OCI-LY1 (cell line): Measurements from ENCODE around the gene HACD2.

ENCODE experiments used
- H2AFZ ChIP-seq: fragments of 200-600 bp; sonication (generic), shearing (Covaris generic); 2 replicates; pipeline ENCODE4 v1.6.0; 2014; ENCODE audit warnings: antibody characterized with exemption, mild to moderate bottlenecking, low read length
- H3F3A ChIP-seq: fragments of 200-600 bp; sonication (generic), shearing (Covaris generic); 2 replicates; pipeline ENCODE4 v1.6.0; 2014; ENCODE audit warnings: mild to moderate bottlenecking, antibody characterized with exemption, low read length, moderate library complexity; ENCODE audit not compliant: insufficient read depth
- H3K27ac ChIP-seq: fragments of 200-600 bp; sonication (generic); 2 replicates; pipeline ENCODE4 v1.5.1; 2014; ENCODE audit warnings: low read length, mixed run types, mild to moderate bottlenecking, low read depth; ENCODE audit not compliant: poor library complexity, severe bottlenecking
- H3K27me3 ChIP-seq: fragments of 200-600 bp; sonication (generic); 2 replicates; pipeline ENCODE4 v1.6.0; 2014; ENCODE audit warnings: antibody characterized with exemption, mild to moderate bottlenecking, low read length, moderate library complexity; ENCODE audit not compliant: insufficient read depth
- H3K36me3 ChIP-seq: fragments of 200-600 bp; sonication (generic); 2 replicates; pipeline ENCODE4 v1.6.1; 2014; ENCODE audit warnings: mild to moderate bottlenecking, antibody characterized with exemption, low read length, moderate library complexity, mixed read lengths; ENCODE audit not compliant: insufficient read depth
- H3K4me1 ChIP-seq: fragments of 200-600 bp; sonication (generic); 2 replicates; pipeline ENCODE4 v1.5.1; 2014; ENCODE audit warnings: mild to moderate bottlenecking, low read length, moderate library complexity; ENCODE audit not compliant: insufficient read depth, severe bottlenecking
- H3K4me2 ChIP-seq: fragments of 200-600 bp; sonication (generic), shearing (Covaris generic); 2 replicates; pipeline ENCODE4 v1.6.1; 2014; ENCODE audit warnings: low read length
- H3K4me3 ChIP-seq: fragments of 200-600 bp; sonication (generic); 2 replicates; pipeline ENCODE4 v1.5.1; 2014; ENCODE audit warnings: low read length, low read depth, mild to moderate bottlenecking, mixed read lengths; ENCODE audit not compliant: poor library complexity, severe bottlenecking
- H3K79me2 ChIP-seq: fragments of 200-600 bp; shearing (Covaris generic); 2 replicates; pipeline ENCODE4 v1.6.1; 2016; ENCODE audit warnings: mixed run types, low read length, mixed read lengths; ENCODE audit not compliant: insufficient read depth
- H3K9ac ChIP-seq: fragments of 200-600 bp; sonication (generic), shearing (Covaris generic); 2 replicates; pipeline ENCODE4 v1.6.1; 2014; ENCODE audit warnings: mild to moderate bottlenecking, low read length, mixed read lengths
- H3K9me2 ChIP-seq: fragments of 200-600 bp; sonication (generic), shearing (Covaris generic); 2 replicates; pipeline ENCODE4 v1.6.1; 2014; ENCODE audit warnings: low read depth, mild to moderate bottlenecking, low read length, mixed read lengths
- H3K9me3 ChIP-seq: fragments of 200-600 bp; shearing (Covaris generic); 2 replicates; pipeline ENCODE4 v1.6.1; 2014; ENCODE audit warnings: low read length, mixed read lengths
- H4K20me1 ChIP-seq: fragments of 200-600 bp; sonication (generic), shearing (Covaris generic); 2 replicates; pipeline ENCODE4 v1.6.0; 2016; ENCODE audit warnings: mild to moderate bottlenecking, low read length; ENCODE audit not compliant: insufficient read depth
- EZH2 ChIP-seq: fragments of 200-600 bp; sonication (generic), shearing (Covaris generic); IDR thresholded peaks from 2 replicates; pipeline ENCODE4 v1.8.0; 2017; ENCODE audit warnings: borderline replicate concordance, mixed run types, mild to moderate bottlenecking, antibody characterized with exemption, low read length, moderate library complexity, mixed read lengths
- TF ChIP-seq, protein P1 (sequence below): fragments of 200-600 bp; sonication (generic), shearing (Covaris generic); IDR thresholded peaks from 2 replicates; pipeline ENCODE4 v1.5.1; 2017; ENCODE audit warnings: mild to moderate bottlenecking, antibody characterized with exemption, low read length, moderate library complexity, mixed read lengths

Gene HACD2

DNA sequence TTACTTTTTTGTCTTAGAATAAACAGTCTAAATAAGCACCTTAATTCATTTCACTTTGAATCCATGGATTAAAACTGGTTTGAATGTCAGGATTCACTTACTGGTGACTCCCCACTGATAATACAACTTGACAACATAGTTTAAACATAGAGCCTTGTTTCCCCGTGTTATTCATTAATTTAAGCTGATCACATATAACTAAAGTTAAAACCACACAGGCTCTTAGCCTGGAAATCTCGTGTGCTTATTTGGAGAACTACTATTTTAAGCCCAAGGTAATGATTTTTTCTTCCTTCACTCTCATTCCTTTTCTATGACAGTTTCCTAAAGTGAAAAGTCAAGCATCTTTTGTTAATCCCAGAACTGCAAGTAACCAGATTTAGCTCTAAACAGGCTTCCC is 64.2 kb downstream of the HACD2 start:
- Histone ChIP-seq H3K27ac (no peak overlapping the region), H3K27me3 (no peaks in the 10 kb centered on the region), H3K4me2 (no peak overlapping the region), H3K9me2 (no peaks in the 10 kb centered on the region), H3K36me3 (no peaks in the 10 kb centered on the region), H3K4me3 (no peak overlapping the region), H2AFZ (no peak overlapping the region), H3K9me3 (no peaks in the 10 kb centered on the region), H4K20me1 (no peaks in the 10 kb centered on the region), H3K9ac (no peak overlapping the region), H3K4me1 (peaks cover 10% of the 10 kb centered on the region), H3F3A (no peaks in the 10 kb centered on the region), H3K79me2 (no peaks in the 10 kb centered on the region)
- TF ChIP-seq, protein P1, sequence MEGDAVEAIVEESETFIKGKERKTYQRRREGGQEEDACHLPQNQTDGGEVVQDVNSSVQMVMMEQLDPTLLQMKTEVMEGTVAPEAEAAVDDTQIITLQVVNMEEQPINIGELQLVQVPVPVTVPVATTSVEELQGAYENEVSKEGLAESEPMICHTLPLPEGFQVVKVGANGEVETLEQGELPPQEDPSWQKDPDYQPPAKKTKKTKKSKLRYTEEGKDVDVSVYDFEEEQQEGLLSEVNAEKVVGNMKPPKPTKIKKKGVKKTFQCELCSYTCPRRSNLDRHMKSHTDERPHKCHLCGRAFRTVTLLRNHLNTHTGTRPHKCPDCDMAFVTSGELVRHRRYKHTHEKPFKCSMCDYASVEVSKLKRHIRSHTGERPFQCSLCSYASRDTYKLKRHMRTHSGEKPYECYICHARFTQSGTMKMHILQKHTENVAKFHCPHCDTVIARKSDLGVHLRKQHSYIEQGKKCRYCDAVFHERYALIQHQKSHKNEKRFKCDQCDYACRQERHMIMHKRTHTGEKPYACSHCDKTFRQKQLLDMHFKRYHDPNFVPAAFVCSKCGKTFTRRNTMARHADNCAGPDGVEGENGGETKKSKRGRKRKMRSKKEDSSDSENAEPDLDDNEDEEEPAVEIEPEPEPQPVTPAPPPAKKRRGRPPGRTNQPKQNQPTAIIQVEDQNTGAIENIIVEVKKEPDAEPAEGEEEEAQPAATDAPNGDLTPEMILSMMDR, result no peak

DNA sequence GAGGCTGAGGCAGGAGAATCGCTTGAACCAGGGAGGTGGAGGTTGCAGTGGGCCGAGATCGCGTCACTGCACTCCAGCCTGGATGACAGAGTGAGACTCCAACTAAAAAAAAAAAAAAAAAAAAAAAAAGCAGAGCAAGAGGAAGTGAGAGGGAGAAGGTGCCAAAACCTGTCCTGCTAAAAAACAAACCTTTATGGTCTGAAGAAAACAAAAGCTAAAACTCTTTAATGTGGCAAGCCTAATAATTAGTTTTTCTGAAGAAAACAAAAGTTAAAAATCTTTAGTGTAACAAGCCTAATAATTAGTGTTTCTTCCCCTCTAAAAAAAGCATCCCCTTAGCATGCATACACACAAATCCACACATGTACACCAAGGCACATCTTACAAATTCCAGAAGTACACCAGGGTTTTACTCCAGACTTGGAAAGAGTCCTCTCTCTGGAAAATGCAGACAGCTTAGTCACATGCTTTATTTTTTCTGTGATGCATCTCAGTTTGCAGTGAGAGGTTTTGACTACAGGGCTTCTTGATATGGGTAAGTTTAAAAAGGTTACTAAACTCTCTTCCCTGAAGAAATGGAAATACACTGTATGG is 65.9 kb downstream of the HACD2 start:
- Histone ChIP-seq H3K9me3 (no peaks in the 10 kb centered on the region), H4K20me1 (no peaks in the 10 kb centered on the region), H2AFZ (no peak overlapping the region), H3F3A (no peaks in the 10 kb centered on the region), H3K4me3 (no peak overlapping the region), H3K27ac (no peak overlapping the region), H3K4me2 (no peak overlapping the region), H3K27me3 (no peaks in the 10 kb centered on the region), H3K9ac (no peak overlapping the region), H3K9me2 (no peaks in the 10 kb centered on the region), H3K36me3 (no peaks in the 10 kb centered on the region), H3K79me2 (no peaks in the 10 kb centered on the region), H3K4me1 (peaks cover 10% of the 10 kb centered on the region)
- no peak for TF ChIP-seq EZH2
- TF ChIP-seq, protein P1, result no peak

DNA sequence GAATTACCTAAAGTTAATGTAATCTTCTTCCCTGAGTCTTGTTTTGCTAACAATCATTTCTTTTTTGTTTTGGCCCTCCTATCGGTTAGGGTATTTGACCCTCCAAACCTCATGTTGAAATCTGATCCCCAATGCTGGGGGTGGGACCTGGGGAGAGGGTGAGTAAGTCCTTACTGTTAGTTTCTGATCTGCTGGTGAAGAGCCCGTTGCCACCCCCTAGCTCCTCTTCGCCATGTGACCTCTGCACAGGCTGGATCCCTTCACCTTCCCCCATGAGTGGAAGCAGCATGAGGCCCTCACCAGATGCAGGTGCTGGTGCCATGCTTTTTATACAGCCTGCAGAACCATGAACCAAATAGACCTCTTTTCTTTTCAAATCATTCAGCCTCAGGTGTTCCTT is 73.1 kb downstream of the HACD2 start:
- Histone ChIP-seq H4K20me1 (no peaks in the 10 kb centered on the region), H3K27me3 (no peaks in the 10 kb centered on the region), H3F3A (no peaks in the 10 kb centered on the region), H3K36me3 (no peaks in the 10 kb centered on the region), H3K9me3 (no peaks in the 10 kb centered on the region), H2AFZ (no peak overlapping the region), H3K27ac (no peak overlapping the region), H3K79me2 (no peaks in the 10 kb centered on the region), H3K9me2 (no peaks in the 10 kb centered on the region), H3K4me1 (no peaks in the 10 kb centered on the region), H3K4me3 (no peak overlapping the region), H3K9ac (no peak overlapping the region), H3K4me2 (no peak overlapping the region)
- TF ChIP-seq EZH2, result no peak
- TF ChIP-seq, protein P1, result no peak
